HEK293 (cell line): ENCODE results near the gene LIPA.

Experiments used
- CTCF ChIP-seq: fragments of 450-650 bp; formaldehyde crosslinking; IDR thresholded peaks from 2 replicates; pipeline ENCODE4 v1.5.1; 2016; ENCODE audit warnings: missing biosample characterization, missing genetic modification characterization
- REST ChIP-seq: fragments of 450-650 bp; formaldehyde crosslinking; IDR thresholded peaks from 2 replicates; pipeline ENCODE4 v1.5.1; 2016; ENCODE audit warnings: missing biosample characterization, missing genetic modification characterization
- ZNF704 ChIP-seq: fragments of 450-650 bp; formaldehyde crosslinking; IDR thresholded peaks from 2 replicates; pipeline ENCODE4 v1.5.1; 2016; ENCODE audit warnings: missing biosample characterization, missing genetic modification characterization

DNA sequence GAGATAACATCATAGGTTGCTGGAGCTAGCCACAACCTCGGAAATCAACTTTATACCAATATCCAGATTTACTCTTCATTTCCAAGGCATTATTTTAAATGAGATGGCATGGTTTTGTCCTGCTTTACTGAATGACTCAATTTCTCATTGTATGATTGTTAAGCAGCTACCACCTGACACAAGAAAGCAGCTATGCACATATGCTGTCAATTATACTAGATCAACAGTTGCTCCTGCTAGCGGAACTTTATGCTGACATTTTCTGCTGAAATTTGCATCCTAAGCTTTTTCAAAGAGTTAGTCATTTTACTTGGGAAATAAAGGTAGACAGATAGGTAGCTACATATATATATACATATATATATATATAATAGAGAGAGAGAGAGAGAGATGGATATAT, 35.5 kb downstream of the LIPA start:
- TF ChIP-seq CTCF (tag by site-specific recombination) (no peak), ZNF704 (tag by site-specific recombination) (no peak), REST (tag by site-specific recombination) (no peak)
